GM19395 (cell line): ENCODE measurements around the gene PLA2G4D.

Experiments used
- ATAC-seq: cut with Tn5 transposase; IDR thresholded peaks from one replicate; pipeline ENCODE4 v1.9.1; 2021; ENCODE audit warnings: mild to moderate bottlenecking, moderate library complexity; ENCODE audit not compliant: unreplicated experiment

PLA2G4D gene

DNA sequence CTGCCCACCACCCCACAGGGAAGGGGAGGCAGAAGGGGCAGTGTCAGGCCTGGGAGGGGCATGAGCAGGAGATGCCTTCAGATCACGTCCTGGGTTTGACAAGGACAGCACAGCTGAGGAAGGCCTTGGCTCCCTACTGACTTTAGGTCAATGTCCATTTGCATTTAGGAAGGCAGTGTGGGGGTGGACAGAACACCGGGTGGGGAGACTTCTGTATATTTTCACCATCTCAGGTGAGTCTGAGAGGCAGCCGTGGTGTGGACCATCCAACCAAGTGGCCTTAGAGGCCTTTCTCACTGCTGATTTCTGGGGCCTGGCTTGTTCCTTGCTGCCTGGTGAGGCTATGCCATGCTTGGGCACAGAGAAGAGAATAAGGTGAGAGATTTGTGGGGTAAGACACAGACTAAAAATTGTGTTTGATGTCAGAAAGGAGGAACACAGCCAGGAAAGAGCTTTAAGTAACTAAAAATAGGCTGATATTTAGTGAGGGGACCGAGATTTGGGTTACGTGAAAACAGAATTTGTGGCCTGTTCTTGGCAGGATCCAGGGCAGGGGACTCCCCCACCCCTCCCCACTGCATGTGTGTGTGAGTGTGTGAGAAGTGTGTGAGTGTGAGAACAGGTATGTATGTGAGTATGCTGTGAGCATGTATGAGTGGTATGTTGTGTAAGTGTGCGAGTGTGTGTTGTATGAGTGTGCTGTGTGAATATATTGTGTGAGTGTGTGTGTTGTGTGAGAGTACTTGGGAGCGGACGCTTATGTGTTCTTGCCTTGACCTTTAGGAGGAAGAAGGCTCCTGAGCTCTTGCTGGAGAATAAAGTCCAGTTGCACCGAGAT lies 61.8 kb downstream of the PLA2G4D start:
- no peak for ATAC-seq

DNA sequence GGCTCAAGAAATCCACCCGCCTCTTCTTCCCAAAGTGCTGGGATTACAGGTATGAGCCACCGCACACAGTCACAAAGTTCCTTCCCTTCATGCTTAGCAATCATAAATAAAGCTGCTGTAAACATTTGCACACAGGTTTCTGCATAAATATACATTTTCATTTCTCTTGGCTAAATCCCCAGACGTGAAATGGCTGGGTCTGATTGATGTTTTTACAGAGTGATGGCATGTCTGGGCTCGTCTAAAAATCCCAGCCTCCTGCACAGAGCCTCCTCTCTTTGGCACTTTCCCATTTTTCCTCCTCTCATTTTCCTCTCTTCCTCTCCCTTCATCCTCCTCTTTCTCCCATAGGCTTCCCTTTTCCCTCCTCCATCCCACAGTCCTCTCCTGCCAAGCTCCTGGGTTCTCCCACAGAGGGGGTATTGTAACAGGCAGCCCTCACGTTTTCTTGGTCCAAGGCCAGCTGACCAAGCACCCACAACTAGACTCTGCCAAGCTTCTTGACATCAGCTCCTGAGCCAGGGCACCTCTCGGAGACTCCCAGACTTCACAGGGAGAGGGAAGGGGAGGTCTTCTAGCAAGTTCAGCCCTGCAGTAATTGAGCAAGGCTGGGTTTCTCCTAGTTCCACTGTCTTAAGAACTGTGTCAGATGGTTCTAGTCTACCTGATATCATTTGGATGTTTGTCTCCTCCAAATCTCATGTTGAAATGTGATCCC lies 63.0 kb downstream of the PLA2G4D start:
- ATAC-seq = no peak

- no peak for ATAC-seq
These were observed 66.8 kb downstream of the PLA2G4D start for GRCh38 chr15:42027521-42027920.

- no peak for ATAC-seq
These were observed 70.1 kb downstream of the PLA2G4D start for GRCh38 chr15:42024303-42024702.

GRCh38 chr15:42021593-42021992 lies 72.8 kb downstream of the PLA2G4D start:
- ATAC-seq = no peak

DNA sequence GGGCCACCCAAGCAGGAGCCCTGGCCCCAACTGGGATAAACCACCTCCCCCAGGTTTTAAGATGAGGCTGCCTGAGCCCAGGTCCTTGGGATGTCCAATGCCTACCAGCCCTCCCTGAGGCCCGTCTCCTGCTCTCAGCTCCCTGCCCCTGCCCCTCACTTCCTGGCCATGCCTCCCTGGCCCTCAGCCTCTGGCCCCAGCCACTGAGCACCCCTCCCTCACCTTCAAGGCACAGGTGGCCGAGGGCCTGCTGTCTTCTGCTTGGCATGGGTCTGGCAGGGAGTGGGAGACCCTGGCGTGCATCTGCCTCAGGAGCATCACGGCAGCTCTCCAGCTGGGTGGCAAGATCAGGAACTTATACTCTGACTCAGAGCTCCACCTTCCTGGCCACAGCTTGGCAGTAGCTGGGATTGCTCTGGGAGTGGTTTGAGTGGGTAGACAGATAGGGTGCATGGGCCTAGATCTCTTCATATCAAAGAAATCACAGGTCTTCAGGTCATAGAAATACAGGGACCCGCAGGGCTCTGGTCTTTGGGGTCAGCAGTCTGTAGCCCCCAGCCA lies 73.6 kb downstream of the PLA2G4D start, which contains the start of gene PLA2G4E:
Gene PLA2G4E, minus strand, starts transcription at position 330 of the 561 bp plus-strand sequence. Its CDS starts 12 bp downstream, at position 318.
- ATAC-seq = no peak

GRCh38 chr15:42018306-42019224 lies 75.8 kb downstream of the PLA2G4D start:
- no peak for ATAC-seq
